Hematopoietic multipotent progenitor cell treated with erythropoietin and hydrocortisone succinate and interleukin-3 and kit ligand, for 17 days (in vitro differentiated cells): ENCODE results near the gene TP53INP2.
"Not testable (repeated sequence)": the region's sequence is repeated elsewhere in the genome, so short reads cannot be mapped to it uniquely, and the experiment has no call there.

ENCODE experiments used
- DNase-seq: peaks from one replicate; pipeline ENCODE4 v3.0.0-alpha.2; 2015; ENCODE audit warnings: low spot score

TP53INP2 gene

DNA sequence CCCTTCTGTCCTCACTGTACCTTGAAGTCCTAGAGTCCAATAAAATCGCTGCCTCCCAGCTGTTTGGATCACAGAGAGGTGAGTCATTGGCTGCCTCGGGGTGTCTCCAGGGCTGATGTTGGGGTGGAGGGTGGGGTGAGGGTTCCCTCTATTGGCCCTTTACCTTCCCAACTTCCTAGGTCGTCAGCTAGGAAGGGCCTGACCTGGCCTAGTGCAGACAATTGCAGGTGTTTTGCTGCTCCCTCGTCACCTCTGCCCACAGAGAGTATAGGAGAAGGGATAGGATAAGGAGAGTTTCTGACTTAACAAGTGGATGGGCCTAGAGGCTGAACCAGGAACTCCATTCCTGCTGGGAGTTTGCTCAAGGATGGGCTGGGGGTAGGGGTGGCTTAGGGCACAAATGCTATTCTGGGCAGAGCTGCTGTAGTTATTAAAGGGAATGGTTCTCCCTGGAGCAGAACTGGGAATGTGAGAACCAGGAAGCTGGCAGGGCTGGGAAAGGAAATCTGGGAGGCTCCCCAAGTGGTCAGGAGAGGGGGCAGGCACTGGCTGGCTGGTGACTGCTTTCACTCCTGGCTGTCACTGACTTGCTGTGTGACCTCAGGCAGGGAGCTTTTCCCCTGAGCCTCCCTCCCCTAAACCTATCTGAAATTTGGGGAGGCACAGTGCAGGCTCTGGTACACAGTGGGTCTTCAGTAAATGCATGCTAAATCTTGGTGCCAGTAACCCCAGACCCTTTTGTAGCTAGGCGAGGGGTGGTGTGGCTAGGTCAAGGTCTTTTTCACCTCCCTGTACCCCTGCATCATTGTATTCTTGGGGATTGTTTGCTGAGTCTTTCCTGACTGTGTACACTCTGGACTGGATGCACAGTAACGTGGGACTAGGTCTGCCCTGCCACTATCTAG, 1.5 kb downstream of the TP53INP2 start:
- peak; percentile 88 for DNase-seq

DNA sequence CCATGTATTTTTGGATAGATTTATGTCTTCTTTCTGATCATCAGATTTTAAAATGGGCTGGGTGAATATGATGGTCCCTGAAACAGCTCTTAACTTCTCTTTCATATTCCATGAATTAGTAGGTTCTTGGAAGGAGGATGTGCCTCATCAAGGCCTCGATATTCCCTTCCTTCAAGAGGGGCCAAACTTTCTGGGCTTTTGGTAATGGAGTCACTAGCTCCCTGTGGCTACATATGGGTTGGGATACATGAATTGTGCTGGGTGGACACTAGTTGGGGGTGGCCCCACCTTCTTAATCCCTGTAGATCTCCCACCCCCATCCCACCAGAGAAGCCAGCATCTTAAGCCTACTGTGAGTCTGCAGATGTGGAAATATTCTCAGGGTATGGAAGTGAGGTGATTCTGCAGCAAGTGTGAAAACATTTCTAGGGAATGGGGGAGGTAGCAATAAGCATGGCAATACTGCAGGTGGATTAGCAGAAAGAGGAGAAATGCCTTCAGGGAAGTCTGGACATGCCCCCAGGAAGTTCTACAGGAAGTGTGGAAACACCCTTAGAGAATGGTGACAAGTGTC, 2.2 kb downstream of the TP53INP2 start:
- DNase-seq = no peak

DNA sequence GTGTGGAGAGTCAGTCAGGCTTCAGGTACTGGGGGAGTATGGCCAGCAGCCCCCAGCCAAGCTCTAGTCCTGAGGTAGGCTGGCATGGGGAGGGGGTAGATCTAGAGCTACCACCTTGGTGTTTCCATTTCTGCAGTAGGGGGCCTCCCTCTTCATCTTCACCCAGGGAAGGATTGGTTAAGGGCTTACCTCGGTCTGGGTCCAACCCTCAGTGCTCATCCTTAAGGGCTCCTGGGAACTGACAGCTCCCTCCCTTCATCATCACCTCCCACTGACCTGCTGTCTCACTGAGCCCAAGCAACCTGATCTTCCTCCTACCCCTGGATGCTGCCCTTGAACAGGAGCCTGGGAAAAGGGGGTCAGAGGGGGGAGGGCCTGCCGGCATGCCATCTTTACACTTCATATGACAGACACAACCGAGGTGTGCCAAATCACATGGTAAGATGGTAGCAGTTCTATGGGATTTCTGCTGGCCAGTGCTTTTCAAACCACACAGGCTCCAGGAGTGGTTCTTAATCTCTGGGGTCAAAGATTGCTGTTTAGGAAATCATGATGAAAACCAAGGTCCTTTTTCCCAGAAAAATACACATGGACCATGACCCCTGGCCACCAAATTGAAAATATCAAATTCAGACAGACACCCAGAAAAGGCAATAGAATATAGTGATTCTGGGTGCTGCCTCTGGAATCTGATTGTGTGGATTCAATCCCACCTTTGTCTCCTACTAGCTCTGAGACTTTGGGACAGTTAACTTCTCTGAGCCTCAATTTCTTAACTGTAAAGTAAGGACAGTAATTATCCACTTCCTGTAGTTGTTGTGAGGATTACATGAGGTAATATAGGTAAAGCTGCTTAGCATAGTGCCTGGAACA, 3.0 kb downstream of the TP53INP2 start:
- DNase-seq = no peak

DNA sequence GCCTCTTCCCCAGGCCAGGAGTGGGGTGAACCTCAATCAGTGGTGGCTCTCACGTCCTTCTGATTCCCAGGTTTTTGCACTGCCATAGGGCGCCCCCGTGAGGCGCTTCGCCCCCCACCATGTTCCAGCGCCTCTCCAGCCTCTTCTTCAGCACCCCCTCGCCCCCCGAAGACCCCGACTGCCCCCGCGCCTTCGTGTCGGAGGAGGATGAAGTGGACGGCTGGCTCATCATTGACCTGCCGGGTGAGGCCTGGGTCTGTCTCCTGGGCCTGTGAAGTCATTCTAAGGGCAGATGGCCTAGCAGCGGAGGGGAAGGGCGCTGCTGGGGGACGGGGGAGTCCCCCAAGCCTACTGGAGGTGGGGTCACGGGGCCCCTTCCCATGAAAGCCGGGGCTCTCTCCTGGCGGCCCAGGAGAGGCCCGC, 4.5 kb downstream of the TP53INP2 start:
- DNase-seq = peak; percentile 64

DNA sequence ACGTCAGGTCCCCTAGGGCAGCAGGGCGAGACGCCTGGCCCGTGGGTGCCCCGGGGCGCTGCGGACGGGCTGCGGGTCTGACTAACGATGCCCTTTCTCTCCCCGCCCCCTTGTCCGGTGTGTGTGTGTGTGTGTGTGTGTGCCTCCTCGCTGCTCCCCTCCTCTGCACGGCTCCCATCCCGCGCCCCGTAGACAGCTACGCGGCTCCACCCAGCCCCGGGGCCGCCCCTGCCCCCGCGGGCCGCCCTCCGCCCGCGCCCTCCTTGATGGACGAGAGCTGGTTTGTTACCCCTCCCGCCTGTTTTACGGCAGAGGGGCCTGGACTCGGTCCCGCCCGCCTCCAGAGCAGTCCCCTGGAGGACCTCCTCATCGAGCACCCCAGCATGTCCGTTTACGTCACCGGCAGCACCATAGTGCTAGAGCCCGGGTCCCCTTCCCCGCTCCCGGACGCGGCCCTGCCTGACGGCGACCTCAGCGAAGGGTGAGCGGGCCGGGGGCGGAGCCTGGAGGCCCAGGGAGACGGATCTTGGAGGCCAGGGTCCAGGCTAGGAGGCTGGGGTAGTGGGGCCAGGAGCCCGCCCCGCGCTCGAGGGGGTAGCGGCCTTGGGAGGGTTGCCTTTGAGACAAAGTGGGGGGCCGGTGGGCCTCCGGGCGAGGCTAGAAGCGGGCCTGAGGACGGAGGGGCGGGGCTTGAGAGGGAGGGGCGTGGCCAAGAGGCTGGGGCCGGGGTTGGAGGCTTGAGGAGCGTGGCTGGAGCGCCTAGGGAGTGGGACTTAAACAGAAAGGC, 5.1 kb downstream of the TP53INP2 start:
- peak; percentile 83 for DNase-seq

DNA sequence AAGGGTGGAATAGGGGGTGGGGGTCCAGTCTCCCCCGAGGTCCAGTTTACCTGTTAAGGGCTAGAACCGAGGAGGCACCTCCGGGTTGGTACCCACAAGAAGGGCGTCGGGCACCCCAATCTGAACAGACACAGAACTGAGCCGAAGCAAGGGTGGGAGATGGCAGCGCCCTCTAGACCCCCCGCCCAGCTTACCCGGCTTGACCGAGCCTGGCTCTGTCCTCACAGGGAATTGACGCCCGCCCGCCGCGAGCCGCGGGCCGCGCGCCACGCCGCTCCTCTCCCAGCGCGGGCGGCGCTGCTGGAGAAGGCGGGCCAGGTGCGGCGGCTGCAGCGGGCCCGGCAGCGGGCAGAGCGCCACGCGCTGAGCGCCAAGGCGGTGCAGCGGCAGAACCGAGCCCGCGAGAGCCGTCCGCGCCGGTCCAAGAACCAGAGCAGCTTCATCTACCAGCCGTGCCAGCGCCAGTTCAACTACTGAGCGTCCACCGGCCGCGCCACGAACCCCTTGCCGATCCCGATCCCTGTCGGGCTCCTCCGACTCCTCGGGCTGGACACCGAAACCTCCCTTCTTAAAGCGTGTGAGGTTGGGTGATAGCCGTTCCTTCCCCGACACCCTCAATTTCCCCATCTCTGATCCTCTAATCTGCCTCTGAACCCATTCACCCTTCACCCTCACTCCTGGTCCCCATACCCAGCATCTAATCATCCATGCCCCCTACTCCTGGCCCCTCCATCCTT, 5.9 kb downstream of the TP53INP2 start:
- no peak for DNase-seq

DNA sequence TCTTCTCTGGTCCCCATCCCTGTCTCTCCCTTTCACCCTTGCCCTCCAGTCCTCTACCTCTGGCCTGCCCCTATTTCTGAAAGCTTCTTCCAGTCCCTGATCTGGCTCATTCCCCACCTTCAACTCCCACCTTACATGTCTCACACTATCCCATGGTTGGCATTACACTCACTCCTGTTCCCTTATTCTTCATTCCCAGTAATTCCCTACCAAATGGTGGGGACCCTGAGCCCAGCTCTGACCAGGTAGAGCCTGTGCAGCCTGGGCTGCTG, 6.4 kb downstream of the TP53INP2 start:
- no peak for DNase-seq

DNA sequence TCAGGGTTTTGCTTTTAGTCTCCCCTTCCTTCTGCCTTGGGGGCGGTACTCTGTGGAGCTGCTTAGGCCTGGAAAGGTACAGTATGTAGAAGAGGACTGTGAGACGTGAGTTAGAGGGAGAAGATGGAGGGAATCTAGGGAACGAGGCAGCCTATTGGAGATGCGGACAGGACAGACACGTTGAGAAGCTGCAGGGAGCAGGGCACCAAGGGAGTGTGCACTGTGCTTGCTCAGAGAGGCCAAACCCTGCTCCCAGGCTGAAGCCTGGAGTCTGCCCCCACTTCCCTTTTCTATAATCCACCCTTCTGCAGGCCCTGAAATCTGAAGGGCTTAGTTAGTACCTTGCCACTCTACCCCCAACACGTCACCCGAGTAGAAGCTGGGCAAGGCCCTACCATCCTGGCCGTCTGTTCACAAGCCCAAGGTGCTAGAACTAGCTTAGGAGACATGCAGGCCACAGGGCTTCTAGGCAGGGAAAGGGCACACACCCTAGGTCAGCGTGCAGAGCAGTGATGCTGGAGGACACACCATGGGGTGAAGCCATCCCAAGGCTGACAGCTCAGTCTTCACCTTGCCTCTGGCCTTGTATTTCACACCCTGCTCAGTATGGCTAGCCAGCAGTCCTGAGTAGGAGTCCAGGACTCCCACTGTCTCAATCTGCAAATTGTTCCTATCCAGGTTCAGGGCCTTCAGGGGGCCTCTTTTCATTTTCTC, 6.9 kb downstream of the TP53INP2 start:
- DNase-seq = no peak

DNA sequence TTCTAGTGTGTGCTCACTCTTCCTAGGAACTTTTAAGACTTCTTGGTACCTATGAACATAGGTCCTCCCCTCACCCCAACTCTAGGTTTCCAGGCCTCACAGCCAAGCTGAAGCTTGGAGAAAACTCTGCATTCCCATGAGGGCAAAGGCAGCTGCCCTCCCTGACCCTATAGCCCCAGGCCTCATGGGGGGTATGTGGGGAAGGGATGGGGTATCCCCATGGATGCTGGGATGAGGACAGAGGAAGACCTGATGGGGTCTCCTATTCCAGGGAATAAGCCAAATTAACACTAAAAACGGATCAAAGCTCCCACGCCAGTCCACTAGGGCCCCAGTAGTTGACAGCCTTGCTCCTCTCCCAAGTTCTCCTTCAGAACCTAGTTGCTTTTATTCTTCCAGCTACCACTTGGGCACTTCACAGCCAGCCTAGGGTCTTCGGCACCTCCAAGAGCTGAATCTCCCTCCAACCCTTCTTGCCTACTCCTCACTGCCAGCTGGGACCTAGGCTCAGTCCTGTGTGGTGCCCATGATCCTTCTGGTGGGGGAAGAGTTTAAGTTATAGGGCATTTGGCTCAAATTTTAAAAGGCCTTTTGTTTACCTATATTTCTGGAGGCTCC, 7.8 kb downstream of the TP53INP2 start:
- no peak for DNase-seq

DNA sequence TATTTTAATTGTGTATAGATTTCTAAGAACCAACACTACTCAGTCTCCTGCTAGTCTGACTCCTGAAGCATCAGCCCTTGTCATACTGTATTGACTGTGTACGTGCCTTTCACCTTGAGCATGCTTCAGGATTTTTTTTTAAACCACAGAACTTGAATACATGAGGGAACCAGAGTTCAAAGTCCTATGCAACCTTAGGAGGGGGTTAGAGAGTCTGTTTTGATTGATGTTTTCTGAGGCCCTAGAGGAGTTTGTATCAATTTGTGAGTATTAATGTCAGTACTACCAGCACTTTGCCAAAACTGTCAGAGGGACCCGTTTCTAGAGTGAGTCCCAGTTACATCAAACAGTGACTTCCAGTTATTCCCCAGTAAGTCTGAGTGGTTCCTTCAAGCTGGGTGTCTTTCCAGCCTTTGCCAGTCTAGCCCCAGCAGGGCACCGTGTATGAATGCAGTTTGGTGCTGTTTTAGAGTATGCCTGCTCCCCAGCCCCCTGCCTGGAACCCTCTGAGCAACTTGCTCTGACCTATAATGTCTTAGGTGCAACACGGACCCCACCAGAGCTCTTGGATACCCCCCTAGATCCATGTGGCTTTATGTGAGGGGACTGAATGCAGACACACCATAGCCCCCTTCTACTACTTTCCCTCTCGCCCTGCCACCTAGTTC, 8.5 kb downstream of the TP53INP2 start:
- no peak for DNase-seq

DNA sequence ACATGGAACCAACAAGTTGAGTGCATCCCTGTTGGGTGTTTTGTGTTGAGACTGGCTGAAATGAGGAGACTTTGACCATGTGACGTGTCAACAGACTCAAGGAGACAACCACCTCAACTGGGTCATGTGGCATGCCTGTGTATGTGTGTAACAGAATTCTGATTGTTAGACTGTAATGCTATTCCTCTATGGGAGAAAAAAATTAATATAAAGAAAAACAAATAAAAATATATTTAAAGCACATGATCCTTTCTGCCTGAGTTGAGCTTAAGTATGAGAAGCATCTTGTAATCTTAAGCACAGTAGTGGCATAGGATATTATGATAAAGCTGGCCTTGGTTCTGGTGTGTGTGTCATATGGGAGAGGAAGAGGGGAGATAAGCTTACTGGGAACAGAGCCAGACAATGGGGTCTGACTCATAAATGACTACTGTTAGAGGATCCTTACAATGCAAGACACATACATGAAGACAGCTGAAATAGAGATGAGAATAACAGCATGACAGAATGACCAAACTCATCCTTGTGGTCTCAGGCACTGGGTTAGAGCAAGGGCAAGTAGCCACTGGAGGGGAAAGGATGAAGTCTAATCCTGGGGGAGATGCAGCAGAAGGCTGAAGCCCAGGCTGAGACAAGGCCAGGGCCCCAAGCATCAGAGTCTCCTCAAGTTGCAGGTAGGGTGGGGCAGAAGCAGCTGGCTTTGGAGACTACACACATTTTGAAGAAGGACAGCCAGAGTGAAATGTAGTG, 9.2 kb downstream of the TP53INP2 start:
- peak; percentile 83 for DNase-seq

DNA sequence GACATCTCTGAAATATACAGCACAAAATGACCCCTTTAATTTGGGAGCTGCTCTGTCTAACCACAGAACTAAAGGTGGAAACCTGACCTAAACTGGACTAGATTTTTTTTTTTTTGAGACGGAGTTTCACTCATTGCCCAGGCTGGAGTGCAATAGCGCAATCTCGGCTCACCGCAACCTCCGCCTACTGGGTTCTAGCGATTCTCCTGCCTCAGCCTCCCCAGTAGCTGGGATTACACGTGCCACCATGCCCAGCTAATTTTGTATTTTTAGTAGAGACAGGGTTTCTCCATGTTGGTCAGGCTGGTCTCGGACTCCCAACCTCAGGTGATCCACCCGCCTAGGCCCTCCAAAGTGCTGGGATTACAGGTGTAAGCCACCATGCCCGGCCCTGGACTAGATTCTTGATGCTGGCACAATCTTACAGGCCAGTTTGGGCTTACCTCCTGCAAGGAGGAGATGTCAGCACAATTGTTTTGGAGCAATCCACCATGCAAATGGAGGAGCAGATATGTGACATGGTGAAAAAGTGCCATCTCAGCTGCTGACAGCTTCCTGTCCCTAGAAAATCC, 9.9 kb downstream of the TP53INP2 start:
- not testable (repeated sequence) for DNase-seq

DNA sequence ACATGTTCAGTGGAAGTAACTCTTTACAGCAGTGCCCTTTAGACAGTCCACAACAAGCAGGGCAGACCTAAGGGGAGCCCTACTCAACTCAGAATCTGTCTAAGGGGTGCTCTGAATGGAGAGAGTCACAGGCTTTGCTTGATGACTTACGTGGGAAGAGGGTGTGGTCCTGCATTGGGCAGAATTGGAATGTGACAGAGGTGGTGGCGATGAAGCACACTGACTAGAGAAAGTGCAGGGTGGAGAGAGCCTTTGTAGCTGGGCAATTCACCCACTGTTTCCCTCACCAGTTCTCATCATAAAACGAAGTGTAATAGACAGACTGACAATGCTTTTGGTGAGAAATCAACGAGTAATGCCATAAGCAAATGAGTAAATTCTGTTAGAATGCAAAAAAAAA, 11.2 kb downstream of the TP53INP2 start:
- no peak for DNase-seq

DNA sequence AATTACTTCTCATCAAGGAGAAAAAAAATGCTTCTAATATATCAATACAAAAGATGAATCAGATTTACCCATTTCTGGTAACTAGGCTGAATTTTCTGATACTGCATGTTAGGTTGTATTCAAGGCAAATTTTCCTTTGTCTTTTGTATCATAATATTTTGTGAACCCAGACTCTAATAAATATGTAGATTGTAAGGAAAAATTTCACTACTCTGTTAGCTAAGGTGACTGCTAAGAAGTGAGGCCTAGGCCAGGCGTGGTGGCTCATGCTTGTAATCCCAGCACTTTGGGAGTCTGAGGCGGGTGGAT, 12.7 kb downstream of the TP53INP2 start:
- DNase-seq = no peak

DNA sequence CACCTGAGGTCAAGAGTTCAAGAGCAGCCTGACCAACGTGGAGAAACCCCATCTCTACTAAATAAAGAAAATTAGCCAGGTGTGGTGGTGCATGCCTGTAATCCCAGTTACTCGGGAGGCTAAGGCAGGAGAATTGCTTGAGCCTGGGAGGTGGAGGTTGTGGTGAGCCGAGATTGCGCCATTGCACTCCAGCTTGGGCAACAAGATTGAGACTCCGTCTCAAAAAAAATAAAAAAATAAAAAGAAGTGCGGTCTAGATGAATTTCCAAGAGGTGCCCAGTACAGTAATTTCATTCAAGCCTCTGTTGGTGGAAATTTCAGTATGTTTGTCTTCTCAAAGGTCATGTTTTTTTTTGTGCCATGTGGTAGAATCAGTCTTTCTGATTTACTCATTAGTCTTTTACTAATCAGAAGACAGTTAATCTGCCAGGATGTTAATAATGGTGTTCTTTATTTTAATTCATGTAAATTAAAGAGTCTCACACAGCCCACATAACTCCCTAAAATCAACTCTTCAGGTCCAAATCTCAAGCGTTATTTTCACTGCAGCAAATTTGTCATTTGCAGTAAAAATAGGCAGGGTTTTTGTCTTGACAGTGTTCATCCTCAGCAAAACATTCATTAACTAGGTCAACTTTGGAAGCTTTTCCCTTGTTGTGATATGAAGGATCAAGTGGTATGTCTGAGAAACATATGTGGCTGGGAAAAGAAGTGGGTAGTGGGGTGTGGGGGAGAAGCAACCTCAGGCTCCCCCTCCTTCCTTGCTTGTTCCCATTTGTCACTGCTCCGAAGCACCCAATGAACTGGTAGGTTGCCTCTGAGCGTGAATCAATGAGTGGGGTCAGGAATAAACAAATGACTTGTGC, 13.3 kb downstream of the TP53INP2 start:
- DNase-seq = no peak

DNA sequence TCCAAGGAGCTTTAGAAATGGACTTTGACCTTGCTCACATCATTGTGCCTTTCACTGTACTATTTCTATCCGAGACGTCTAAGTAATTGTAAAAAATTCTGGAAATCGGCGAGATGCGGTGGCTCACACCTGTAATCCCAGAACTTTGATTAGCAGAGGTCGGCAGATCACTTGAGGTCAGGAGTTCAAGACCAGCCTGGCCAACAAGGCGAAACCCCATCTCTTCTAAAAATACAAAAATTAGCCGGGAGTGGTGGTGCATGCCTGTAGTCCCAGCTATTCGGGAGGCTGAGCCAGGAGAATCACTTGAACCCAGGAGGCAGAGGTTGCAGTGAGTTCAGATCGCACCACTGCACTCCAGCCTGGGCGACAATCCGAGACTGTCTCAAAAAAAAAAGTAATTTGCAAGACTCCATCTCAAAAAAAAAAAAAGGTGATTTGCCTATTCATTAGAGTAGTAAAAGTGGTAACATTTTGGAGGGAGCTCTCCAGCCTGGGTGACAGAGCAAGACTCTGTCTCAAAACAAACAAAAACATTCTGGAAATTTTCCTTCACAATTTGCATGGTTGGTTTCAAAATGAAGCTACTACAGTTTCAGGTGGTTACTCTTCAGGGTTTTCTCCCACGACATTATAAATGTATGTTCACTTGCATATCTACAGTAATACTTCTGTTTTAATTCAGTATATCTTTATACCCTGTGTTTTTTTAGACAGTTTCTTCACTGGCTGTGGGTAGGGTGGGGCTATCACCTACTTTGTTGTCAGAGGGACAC, 15.3 kb downstream of the TP53INP2 start:
- DNase-seq = not testable (repeated sequence)

DNA sequence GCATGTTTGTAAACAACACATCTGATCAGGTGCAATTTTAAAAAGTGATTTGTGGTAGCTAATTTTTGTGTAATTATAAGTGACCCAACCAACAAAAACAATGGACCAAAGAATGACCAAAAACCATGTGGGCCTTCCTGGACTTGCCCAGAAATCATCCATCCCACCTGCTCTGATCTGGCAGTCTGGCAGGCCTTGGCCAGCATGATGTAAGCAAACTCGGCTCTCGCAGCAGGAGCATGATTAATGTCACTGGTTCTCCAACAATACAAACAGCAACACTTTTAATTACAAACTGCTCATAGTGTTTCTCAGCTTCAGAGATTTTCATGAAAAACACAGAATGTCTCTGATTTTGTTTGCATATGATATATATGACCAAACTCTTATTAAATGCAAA, 16.1 kb downstream of the TP53INP2 start:
- no peak for DNase-seq
